GM19372 (cell line): ENCODE measurements around the gene ENSA.
"Not testable (repeated sequence)": the region's sequence is repeated elsewhere in the genome, so short reads cannot be mapped to it uniquely, and the experiment has no call there.

ENCODE experiments used
- ATAC-seq: cut with Tn5 transposase; IDR thresholded peaks from one replicate; pipeline ENCODE4 v1.9.1; 2021; ENCODE audit warnings: mild to moderate bottlenecking, low read depth, moderate library complexity; ENCODE audit not compliant: unreplicated experiment

Gene ENSA

GRCh38 chr1:150582371-150582770 lies 47.0 kb downstream of the ENSA start:
- no peak for ATAC-seq

- ATAC-seq = not testable (repeated sequence)
Observed at GRCh38 chr1:150581962-150582361, 47.5 kb downstream of the ENSA start.

- ATAC-seq = not testable (repeated sequence)
Observed at GRCh38 chr1:150581437-150581836, 48.0 kb downstream of the ENSA start.

- not testable (repeated sequence) for ATAC-seq
Observed at GRCh38 chr1:150580966-150581365, 48.4 kb downstream of the ENSA start.

- ATAC-seq = peak; percentile 1
Observed at GRCh38 chr1:150579945-150580642, 49.3 kb downstream of the ENSA start.

GRCh38 chr1:150579110-150579944 lies 50.1 kb downstream of the ENSA start, which contains the start of gene MCL1:
TSS of gene MCL1 (minus strand) at chr1:150579610. CDS start at chr1:150579530, 80 bp downstream.
- ATAC-seq = peak; percentile 83

GRCh38 chr1:150578272-150579109 lies 50.9 kb downstream of the ENSA start:
- ATAC-seq = no peak

- ATAC-seq = no peak
Observed at GRCh38 chr1:150577557-150578271, 51.7 kb downstream of the ENSA start.

- no peak for ATAC-seq
Observed at GRCh38 chr1:150576794-150577556, 52.4 kb downstream of the ENSA start.

GRCh38 chr1:150576367-150576711 lies 53.1 kb downstream of the ENSA start:
- ATAC-seq = no peak

GRCh38 chr1:150575518-150576366 lies 53.7 kb downstream of the ENSA start:
- no peak for ATAC-seq

- no peak for ATAC-seq
Observed at GRCh38 chr1:150575072-150575489, 54.3 kb downstream of the ENSA start.

- ATAC-seq = no peak
Observed at GRCh38 chr1:150574260-150575071, 54.9 kb downstream of the ENSA start.

- ATAC-seq = not testable (repeated sequence)
Observed at GRCh38 chr1:150573648-150574071, 55.8 kb downstream of the ENSA start.

GRCh38 chr1:150572918-150573647 lies 56.3 kb downstream of the ENSA start:
- no peak for ATAC-seq
